D721Med (cell line): ENCODE data around the gene MAGEF1.

ENCODE experiments used
- DNase-seq: peaks from one replicate; pipeline ENCODE4 v3.0.0; 2011; ENCODE audit warnings: low spot score; ENCODE audit not compliant: insufficient read length
- FAIRE-seq: peaks from 2 replicates; lab custom pipeline; 2011; peaks lifted over from hg19 to GRCh38; lab: Jason Lieb, UNC
- TF ChIP-seq, protein P1 (sequence below): IDR thresholded peaks from 2 replicates; pipeline ENCODE4 v1.5.1; 2012; ENCODE audit warnings: mild to moderate bottlenecking, control low read depth; ENCODE audit not compliant: insufficient read depth; ENCODE audit errors: missing control alignments

MAGEF1 gene

DNA sequence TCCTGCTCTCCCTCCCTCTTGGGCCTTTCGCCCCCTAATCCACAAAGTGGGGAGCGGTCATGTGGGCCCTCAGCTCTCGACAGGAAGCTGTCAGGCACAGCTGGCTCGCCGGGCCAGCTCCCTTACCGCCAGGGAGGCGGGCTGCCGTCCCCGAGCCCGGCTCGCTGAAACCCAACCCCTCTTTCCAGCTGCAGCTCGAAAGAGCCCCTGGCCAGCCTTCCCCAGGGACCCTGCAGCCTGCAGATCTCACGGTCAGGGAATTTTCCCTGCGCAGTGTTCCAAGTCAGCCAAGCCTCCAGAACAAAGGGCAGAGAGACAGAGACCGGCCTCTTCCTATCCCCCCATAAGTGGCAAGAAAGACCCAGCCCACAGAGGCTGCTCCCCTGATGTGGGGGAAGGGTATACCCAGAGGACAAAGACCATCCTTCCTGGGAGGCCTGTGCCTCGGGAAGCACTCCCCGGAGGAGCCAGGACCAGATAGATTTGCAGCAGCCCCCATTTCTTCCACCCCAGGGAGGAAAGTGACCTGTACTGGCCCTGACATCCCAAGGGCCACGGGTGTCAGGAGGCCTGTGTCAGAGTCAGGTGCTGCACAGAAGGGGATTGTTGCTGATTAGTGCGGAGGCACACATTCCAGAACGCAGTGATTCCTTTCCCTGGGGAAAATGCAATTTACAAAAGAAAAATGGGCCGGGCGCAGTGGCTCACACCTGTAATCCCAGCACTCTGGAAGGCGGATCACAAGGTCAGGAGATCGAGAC lies 32.6 kb downstream of the MAGEF1 start:
- no peak for DNase-seq
- no peak for FAIRE-seq
- TF ChIP-seq, protein P1, sequence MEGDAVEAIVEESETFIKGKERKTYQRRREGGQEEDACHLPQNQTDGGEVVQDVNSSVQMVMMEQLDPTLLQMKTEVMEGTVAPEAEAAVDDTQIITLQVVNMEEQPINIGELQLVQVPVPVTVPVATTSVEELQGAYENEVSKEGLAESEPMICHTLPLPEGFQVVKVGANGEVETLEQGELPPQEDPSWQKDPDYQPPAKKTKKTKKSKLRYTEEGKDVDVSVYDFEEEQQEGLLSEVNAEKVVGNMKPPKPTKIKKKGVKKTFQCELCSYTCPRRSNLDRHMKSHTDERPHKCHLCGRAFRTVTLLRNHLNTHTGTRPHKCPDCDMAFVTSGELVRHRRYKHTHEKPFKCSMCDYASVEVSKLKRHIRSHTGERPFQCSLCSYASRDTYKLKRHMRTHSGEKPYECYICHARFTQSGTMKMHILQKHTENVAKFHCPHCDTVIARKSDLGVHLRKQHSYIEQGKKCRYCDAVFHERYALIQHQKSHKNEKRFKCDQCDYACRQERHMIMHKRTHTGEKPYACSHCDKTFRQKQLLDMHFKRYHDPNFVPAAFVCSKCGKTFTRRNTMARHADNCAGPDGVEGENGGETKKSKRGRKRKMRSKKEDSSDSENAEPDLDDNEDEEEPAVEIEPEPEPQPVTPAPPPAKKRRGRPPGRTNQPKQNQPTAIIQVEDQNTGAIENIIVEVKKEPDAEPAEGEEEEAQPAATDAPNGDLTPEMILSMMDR = no peak

- FAIRE-seq (no peak), DNase-seq (no peak)
- TF ChIP-seq, protein P1 = no peak
Observed at GRCh38 chr3:184678317-184679055, 33.4 kb downstream of the MAGEF1 start.

- FAIRE-seq (no peak), DNase-seq (no peak)
- TF ChIP-seq, protein P1 = no peak
Observed at GRCh38 chr3:184677344-184678316, 34.2 kb downstream of the MAGEF1 start.

DNA sequence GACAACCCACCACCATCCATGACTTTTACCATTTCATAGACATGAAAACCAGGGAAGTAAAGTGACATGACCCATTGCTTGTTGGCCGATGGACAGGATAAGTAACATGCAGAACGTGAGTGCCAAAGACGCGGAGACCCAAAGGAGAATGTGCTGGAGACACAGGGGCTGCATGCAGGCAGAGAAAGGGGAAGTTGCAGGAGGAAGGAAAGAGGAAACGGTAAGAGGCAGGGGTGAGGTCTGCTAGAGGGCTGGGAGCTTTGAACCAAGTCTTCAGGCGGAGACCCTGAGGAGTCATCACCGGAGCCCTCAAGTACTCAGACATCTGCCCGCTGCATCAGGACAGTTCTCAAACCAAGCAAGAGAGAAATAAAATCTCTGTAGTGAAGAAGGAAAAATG lies 34.9 kb downstream of the MAGEF1 start:
- DNase-seq = no peak
- no peak for FAIRE-seq
- TF ChIP-seq, protein P1 = no peak

DNA sequence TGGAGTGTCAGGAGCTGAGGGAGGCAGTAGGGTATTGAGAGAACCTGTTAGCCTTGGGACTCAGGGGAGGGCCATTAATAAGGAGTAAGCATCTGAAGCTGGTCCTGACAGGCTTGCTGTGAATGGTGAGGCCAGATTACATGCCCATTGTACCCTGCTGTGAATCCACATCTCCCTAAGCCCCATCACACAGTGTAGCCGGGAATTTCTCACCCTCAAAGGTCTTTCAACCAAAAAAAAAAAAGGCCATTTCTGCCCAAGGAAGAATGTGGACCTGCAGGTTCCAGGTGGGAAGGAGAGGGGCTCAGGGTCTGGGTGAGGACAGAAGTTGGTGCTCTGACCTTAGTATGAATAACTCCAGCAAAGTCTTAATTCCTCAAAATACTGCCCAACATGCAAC lies 37.2 kb downstream of the MAGEF1 start:
- no peak for FAIRE-seq
- no peak for DNase-seq
- TF ChIP-seq, protein P1 = no peak

DNA sequence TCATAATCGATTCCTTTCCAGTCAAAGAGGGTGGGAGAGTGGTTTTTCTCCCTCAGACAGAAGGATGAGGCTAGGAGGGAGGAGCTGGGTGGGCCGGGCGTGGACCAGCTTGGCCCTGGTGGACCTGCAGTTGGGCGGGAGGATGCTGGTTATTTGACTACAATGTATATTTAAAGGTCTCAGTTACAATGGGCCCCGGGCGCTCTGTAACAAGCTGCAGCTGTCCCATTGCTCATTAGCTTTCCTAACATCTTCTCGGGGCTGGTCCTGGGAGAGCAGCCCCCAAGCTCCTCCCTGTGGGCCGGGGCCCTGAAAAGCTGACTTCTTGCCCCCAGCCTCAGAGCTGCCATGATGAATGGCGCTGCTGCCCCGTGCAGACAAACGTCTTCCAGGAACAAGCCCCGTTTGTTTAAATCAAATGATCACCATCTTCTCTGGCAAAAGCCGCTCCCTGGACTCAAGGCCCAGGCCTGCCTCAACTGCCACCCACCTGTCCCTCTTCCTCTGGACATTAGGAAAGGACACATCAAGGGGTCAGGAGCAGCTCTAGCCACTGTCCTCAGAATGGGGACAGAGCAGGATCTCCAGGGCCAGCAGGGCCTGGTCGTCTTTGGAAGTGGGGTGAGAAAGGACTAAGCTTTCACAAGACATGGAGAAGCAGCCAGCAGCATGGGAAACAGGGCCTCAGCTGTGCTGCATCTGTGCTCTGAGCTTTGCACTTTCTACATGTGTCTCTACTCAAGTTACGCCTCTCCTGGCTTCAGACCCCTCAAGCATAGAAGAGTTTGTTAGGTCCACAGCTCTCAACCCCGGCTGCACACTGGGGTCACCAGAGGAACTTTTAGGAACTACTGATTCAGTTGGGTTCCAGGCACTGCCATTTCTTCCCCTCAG lies 38.6 kb downstream of the MAGEF1 start:
- TF ChIP-seq, protein P1 = no peak
- FAIRE-seq = no peak
- no peak for DNase-seq
